HG03439 (cell line): ENCODE data around the gene SLC38A10.
"Not testable (repeated sequence)": the region's sequence is repeated elsewhere in the genome, so short reads cannot be mapped to it uniquely, and the experiment has no call there.

Experiments
- ATAC-seq: cut with Tn5 transposase; IDR thresholded peaks from one replicate; pipeline ENCODE4 v1.9.1; 2021; ENCODE audit warnings: mild to moderate bottlenecking, moderate library complexity; ENCODE audit not compliant: unreplicated experiment

The SLC38A10 gene

DNA sequence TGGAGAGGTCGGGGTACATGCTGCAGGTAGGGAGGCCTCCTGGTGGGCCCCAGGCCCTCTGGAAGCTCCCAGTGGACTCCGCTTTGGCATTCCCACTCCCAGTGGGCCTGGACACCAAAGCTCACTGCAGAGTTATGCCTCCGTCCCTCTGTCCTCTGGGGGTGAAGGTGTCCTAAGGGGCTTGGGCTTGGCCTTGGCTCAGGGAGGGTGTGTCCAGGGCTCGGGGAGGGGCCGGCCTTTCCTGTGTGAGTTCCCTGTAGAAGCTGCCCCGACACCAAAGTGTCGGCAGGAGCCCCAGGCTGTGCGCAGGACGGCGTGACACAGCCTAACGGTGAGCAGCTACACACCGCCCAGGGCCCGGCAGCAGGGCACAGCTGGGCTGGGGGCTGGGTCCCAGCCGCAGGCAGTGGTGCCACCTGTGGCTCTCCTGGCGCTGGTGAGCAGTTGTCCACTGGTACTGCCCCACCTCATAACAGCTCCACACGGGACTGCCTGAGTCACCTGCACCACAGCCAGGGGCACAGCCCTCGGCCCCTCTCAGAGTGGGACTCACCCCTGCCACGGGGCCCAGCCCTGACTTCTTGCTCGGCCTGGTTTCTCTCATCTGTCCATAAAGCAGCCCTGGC, 62.4 kb downstream of the SLC38A10 start:
- no peak for ATAC-seq

DNA sequence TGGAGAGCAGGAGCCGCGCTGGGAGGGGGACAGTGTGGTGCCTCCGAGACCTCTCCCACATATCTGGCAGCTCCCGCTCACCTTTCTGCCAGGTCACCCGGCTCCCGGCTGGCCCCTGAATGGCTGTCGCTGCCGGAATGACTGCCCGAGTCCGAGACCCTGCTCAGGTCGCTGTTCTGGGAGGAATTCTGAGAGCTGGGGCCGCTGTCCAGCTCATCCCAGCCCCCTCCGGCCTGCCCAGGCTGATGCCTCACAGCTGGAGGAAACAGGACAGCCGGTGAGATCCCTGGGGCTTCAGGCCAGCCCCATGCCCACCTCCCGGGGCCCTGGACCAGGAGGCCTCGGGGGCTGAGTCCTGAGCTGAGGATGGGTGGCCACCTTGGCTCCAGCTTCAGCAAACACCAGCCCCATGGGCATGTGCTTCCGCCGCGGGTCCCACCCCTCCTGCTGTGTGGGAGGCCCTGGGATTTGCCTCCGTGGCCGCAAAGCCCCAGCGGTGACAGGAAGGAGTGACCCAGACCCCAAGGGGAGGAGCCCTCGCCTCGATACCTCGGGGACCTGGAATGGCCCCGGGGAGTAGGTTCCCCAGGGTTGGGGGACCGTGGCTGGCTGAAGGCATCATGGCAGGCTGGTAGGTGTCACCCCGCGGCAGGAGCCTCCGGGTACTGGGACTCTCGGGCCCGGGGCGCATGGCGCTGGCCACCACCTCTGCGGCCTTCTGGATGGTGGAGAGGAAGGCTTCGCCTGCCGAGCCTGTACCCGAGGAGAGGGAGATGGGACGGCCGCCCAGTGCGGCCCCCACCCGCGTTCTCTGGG, 63.1 kb downstream of the SLC38A10 start:
- no peak for ATAC-seq

DNA sequence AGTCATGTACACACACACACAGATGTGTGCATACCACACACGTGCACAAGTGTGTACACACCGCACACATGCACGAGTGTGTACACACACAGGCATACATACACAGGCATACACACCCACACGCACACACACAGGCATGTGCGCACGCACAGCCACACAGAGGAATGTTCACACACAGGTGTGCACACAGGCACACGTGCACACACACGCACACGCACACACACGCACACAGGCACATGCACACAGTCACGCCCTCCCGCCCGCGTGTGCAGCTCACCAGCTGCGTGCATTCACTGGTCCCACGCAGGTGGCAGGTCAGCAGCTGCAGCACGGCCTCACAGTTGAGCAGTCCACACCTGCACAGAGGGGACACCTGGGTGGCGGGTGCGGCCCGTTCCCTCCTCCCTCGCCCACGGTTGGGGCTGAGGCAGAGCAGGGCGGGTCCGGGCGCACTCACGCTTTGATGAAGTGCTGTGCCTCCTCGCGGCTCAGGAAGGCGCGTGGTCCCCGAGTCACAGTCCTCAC, 63.9 kb downstream of the SLC38A10 start:
- ATAC-seq: no peak

DNA sequence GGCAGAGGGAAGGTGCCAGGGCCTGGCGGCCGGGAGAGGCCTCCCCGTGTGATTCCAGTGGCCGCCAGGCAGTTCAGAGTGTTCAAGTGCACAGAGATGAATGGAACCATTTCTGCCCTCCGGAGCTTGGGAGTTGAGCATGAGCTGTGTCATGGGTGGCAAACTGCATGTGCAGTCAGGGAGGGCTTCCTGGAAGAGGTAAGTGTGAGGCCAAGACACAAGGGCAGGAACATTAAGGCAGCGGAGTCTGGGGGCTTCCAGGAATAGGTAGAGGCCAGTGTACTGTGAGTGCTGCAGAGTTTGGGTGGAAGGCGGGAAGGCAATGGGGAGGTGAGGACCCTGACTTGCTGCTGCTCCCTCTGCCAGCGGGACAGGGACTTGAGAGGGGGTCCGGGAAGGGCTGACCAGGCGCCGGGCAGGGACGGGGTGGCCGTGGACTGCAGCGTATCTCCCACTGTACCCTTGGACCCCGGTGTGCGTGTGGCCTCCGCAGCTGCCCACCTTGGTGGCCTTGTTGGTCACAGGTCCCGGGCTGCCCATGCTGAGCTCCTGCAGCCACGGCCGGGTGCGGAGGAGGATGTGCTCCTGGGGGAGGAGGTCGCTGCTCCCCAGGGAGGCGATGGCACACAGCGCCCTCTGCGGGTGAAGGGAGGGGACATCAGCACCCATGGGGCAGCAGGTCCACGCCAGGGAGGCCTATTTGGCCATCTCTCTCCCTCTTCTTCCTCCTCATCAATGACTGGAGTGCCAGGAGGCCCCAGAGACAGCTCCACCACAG, 64.9 kb downstream of the SLC38A10 start:
- no peak for ATAC-seq

DNA sequence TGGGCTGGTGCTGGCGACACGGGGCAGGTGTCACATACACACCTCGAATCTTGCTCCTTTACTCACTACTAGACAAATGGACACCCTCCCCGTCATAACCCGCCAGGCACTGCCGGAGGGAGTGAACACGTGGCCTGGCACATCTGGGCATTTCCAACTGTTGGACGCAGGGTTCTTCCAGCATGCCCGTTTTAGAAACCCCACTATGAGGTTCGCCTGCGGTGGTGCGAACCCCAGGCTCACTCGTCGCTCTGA, 65.5 kb downstream of the SLC38A10 start:
- no peak for ATAC-seq

DNA sequence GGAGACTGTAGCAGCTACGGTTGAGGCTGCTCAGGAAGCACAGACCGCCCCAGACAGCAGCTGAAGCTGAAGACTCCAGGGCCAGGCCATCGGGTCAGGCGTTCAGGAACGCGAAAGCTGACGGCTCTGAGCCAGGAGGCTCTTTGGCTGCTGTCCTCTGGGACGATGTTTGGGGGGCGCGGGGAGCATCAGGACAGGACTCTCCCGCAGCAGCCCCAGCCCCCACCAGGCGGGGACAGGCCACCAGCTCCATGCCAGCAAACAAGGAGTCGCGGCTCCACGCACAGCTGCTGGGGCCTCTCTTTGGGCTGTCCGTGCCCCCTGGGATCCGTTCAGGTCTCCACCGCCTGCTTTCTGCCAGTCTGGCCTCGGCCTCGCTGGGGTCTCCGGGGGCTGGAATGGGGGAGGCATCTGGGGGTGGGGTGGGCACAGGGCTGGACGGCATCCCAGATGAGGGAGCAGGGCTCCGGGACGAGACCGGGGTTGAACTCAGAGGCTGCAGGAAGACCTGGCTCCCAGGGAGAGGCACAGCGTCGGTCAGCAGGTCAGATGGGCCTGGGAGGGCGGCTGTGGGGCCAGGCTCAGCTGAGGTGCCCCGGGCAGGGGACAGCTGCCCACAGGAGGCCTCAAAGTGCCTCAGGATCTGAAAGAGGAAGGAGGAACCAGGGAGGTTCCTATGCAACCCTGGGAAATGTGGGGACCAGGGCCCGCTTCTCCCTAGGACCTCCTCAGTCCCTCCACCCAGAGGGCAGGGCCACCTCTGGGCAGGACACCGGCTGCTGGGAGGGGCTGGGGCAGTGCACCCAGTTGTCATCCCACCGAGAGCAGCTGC, 66.1 kb downstream of the SLC38A10 start:
- no peak for ATAC-seq

DNA sequence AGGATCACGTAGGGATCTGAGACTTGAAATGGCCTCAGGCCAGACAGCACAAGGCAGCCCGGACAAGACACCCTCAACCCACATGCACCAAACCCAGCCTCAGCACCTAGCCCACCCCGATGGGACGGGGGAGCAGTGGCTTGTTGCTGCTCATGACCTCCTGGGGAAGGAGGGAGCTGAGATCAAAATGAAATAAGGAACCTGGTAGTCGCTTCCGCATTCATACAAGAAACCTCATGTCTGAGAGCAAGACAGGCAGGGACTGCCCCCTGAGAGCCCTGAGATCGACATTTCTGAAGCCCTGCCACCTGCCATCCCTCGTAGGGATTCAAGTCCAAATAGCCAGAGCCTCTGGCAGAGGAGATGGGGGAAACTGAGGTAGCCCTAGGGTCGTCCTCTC, 66.7 kb downstream of the SLC38A10 start:
- no peak for ATAC-seq

DNA sequence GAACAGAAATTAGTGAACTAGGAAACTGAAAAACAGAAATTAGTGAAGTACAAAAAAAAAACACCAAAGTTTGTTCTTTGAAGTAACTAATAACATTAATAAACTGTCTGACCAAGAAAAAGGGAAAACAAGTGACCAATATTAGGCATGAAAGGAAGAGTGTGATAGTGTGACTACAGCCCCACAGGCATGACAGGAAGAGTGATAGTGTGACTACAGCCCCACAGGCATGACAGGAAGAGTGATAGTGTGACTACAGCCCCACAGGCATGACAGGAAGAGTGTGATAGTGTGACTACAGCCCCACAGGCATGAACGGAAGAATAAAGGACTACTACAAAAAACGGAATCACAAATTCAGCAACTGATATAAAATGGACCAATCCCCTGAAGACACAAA, 67.5 kb downstream of the SLC38A10 start:
- ATAC-seq: not testable (repeated sequence)

DNA sequence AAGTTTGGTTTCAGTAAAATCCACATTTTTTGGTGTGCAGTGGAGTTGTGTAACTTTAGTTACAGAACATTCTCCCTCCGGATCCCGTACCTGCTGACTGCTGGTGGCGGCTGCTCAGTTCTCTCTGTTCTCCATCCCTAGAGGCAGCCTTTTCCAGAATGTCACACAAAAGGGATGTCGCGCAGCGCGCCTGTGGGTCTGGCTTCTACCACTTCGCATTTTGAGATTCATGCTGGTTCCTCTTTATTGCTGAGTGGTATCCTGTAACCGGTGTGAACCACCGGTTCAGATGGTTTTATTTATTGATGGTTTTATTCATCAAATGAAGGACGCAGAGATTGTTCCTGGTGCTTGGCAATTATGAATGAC, 71.4 kb downstream of the SLC38A10 start:
- no peak for ATAC-seq

DNA sequence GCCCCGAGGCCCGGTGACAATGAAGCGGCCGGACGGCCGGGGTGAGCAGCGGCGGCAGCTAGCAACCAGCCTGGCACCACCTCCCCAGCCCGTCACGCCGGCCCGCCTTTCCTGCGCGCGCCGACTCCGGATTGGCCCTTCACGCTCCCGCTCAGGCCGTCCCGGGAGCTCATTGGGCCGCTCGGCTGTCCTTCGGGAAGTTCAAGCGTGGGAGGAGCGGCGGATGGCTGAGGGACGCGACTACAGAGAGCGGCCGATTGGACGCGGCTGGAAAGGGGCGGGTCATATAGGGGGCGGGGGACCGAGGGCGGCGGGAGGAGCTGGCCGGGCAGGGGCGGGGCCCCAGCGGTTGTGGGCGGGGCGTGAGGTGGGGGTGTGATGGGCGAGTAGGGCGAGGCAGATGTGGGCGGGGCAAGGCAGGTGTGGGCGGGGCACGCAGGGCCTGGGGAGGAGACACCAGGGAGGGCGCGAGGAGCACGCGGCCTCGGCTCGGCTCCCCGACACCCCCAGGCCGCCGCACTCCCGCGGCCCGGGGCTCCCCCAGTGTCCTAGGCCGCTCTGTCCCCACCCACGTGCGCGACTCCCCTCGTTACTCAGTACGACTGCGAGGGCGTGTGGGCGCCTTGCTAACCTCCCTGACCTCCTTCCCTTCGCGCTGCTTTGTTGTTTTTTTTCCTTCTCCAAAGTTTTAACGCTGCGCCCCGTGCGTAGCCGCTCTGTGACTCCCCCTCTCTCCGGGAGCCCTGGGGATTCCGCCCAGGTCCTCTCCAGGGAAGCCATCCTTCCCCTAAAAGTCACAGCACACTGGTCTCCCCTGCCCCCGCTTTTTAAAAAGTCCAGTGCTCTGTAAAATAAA, 72.0 kb downstream of the SLC38A10 start, which contains the start of gene CEP131:
Gene CEP131 (minus strand): TSS at position 60 of the 856 bp plus-strand sequence. CDS start 2,909 bp downstream, outside the sequence.
- ATAC-seq: peak; percentile 94

DNA sequence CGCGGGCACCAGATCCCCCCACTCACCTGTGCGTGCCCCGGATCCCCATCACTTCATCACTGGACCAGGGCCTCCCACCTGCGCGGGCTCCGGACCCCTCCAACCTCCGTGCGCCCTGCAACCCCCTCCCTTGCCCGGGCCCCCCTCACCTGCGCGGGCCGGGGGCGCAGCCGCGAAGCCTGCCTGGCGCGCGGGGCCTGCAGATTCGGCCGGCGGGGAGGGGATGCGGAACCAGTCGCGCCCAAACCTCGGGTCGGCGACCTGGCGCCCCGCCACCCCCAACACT, 72.5 kb downstream of the SLC38A10 start:
- peak; percentile 14 for ATAC-seq

DNA sequence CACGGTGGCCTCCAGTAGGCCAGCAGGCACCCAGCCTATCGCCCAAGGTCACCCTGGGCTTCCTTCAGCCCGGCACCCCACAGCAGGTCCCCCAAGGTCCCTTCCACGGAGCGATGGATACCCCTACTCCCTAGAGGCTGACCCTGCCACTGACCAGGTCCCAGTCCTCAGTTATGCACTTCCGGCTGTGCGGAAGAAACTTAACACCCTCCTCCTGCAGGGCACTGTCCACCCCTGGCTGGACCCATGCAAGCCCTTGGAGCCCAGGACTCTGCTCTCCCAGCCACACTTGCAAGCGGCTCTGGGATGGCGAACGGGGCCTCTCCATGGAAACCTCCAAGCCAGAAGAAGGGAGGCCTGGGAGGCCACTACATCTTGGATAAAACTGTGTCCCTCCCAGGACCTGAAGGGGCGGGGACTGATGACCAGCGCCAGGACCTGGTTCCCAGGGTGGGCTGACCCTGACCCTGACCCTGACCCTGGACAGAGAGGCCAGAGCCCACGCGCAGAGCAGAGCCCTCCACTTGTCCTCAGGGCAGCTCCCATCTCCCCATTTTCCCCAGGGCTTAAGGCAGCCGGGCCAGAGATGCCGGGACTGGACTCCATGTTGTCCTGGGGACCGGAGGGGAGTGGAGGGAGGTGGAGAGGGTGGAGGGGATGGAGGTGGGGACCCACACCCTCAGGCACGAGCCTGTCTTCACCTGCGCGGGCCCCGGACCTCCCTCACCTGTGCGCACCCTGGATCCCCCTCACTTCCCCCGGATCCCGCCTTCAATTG, 73.1 kb downstream of the SLC38A10 start:
- ATAC-seq: no peak

DNA sequence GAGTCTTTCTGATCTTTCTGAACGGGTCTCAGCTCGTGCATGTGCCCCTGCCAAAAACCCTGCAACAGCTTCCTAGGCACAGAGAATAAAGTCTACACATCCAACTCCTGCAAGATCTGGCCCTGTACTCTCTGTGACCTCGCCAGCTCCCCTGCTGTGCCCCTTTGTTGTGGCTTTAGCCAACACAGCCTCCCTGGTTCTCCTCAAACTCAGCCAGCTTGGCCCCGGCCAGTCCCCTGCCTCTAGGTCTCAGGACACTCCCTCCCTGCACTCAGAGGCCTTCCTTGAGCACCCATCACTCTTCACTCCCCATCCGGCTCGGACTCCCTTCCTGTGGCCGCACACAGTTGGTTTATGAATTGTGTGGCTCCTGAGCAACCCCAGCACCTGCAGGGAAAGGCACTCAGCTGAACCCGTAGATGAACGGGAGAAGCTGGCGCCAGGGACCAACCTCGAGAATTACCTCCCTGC, 73.7 kb downstream of the SLC38A10 start:
- ATAC-seq: no peak

DNA sequence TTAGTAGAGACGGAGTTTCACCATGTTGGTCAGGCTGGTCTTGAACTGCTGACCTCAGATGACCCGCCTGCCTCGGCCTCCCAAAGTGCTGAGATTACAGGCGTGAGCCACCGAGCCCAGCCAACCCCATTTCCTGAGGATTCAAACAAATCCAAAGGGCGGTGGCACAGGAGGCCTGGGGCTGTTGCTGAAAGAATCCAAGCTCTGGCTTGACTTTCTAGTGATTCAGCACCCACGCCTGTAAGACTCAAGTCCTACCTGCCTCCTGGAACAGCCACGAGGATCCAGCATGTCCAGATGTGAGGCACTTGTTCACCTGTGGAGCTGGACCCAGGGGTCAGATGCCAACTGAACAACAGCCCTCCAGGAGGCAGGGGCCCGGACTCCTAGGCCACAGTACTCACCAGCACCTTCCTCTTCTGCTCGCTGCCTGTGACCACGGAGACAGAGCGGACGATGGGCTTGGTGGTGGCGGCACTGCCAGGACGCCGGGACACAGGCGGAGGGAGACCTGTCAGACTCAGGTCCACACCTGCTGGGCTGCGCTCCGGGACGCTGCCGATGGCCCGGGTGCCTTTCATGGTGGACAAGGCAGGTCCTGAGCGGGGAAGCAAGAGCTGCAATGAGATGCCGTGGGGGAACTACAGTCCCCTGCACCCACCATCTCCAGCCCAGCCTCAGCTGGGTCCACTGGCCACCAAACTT, 75.5 kb downstream of the SLC38A10 start:
- no peak for ATAC-seq

DNA sequence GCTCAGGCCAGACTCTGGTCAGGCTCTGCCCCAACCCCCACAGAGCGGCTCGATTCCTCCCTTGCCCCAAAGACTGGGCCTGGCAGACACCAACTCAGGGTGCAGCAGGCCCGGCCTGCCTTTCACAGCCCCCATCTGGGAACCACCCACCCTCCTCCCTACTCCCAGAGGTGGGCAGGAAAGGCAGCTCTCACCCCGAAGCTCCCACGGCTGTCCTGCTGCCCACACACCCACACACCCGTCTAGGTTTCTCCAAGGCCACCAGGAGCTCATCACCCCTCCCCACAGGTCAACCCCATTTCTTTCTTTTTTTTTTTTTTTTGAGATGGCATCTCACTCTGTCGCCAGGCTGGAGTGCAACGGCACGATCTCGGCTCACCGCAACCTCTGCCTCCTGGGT, 76.1 kb downstream of the SLC38A10 start:
- no peak for ATAC-seq

DNA sequence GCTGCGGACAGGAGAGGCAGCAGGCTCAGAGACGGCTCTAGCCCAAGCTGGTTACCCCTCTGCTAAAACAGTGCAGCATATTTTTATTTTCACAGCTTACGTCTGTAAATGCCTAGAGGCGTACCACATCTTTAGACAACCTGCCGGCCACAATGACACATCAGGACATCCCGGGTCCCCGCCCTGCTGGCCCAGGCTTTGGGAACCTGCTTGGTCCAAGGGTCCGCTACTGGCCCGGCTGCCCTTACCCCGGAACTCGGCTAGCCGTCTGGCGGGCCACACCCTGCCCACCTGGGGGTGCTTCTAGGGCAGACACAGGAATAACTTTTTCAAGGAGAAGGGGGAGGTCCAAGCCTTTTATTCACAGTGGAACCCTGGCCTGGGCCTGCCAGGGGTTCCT, 76.6 kb downstream of the SLC38A10 start:
- no peak for ATAC-seq

DNA sequence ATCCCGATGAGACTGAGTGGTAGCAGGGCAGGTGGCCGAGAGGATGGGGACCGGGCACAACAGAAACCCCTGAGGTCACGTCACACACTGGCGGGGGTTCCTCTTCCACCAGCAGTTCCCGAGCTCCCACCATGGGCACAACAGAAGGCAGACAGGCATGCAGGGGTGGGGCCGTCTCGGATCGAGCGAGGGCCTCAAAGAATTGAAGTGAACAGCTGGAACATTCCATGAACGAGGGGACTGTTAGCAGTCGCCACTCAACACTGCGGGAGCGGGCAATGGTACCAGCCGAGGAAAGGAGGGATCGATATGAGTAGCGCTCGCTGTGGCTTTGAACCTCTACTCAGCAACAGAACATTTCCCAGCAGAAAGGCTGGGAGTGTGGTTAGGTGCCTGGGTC, 77.6 kb downstream of the SLC38A10 start:
- ATAC-seq: no peak

DNA sequence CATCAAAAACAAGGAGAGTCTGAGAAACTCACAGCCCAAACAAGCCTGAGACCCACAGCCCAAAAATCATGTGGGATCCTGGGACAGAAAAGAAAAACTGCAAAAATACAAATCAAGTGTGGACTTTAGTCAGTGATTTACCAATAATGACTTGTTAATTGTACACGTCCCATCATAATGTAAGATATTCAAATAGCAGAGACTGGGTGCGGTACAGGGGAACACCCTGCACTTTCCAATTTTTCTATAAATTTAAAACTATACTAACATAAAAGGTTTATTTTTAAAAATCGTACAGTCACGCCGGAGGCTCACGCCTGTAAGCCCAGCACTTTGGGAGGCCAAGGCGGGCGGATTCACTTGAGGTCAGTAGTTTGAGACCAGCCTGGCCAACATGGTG, 81.1 kb downstream of the SLC38A10 start:
- no peak for ATAC-seq

DNA sequence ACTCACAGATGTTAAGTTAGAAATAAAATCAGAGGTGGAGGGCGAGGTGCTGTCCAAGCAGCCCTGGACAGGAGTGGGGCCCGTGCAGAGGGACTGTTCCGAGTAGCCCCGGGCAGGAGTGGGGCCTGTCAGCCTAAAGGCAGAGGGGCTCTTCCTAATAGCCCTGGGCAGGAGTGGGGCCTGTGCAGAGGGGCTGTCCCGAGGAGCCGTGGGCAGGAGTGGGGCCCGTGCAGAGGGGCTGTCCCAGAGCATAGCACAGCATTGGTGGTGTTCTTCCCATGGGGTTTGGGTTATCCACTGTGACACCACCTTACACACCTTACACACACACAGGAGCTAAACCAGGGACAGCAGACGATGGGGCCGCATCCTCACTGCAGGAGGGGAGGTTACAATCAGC, 82.7 kb downstream of the SLC38A10 start:
- no peak for ATAC-seq
